Epithelial cell of proximal tubule (primary cell): ENCODE results near the gene RPRD1B. TPM values are rescaled to one million over a fixed set of nuclear protein-coding genes. Genes with fewer than 3 reads are reported as not detected.

ENCODE experiments used
- DNase-seq: peaks from one replicate; pipeline ENCODE4 v3.0.0-alpha.2; 2011; ENCODE audit warnings: low read depth
- H3K4me3 ChIP-seq: 2 replicates; pipeline ENCODE4 v1.5.1; 2011; ENCODE audit warnings: low read depth, mild to moderate bottlenecking, low read length
- total RNA-seq: library from RNA; depleted of rRNA; stranded (reverse); fragments of >200 nt; gene quantifications from 2 replicates; pipeline ENCODE4 v1.2.3, GENCODE V29; 2015
- TF ChIP-seq, protein P1 (sequence below): conservative IDR thresholded peaks from 2 replicates; pipeline ENCODE4 v1.5.1; 2012; ENCODE audit warnings: low read depth, mild to moderate bottlenecking, low read length

RPRD1B gene
- total RNA-seq, 1 donor from 2014 or later = 19.9 TPM

DNA sequence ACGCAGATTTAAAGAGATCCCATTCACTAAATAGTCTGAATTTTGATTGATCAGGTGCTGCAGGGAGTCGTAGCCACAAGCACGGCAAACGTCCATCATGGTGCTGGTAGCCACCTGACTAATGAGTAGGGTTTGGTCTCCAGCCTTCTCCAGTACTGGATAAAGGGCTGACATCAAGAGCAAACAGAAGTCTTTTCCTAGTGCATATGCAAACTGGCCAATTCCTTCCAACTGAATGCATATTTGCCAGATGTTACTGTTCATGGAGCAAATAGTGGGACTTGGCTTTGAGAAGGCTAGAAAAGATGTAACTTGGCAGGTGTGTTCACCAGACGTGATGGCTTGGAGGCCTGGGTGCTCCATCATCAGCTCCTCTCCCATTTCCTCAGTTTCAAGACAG lies 21.9 kb upstream of the RPRD1B start:
- DNase-seq = no peak
- no peak overlapping the region for H3K4me3 ChIP-seq
- TF ChIP-seq, protein P1, sequence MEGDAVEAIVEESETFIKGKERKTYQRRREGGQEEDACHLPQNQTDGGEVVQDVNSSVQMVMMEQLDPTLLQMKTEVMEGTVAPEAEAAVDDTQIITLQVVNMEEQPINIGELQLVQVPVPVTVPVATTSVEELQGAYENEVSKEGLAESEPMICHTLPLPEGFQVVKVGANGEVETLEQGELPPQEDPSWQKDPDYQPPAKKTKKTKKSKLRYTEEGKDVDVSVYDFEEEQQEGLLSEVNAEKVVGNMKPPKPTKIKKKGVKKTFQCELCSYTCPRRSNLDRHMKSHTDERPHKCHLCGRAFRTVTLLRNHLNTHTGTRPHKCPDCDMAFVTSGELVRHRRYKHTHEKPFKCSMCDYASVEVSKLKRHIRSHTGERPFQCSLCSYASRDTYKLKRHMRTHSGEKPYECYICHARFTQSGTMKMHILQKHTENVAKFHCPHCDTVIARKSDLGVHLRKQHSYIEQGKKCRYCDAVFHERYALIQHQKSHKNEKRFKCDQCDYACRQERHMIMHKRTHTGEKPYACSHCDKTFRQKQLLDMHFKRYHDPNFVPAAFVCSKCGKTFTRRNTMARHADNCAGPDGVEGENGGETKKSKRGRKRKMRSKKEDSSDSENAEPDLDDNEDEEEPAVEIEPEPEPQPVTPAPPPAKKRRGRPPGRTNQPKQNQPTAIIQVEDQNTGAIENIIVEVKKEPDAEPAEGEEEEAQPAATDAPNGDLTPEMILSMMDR = no peak

DNA sequence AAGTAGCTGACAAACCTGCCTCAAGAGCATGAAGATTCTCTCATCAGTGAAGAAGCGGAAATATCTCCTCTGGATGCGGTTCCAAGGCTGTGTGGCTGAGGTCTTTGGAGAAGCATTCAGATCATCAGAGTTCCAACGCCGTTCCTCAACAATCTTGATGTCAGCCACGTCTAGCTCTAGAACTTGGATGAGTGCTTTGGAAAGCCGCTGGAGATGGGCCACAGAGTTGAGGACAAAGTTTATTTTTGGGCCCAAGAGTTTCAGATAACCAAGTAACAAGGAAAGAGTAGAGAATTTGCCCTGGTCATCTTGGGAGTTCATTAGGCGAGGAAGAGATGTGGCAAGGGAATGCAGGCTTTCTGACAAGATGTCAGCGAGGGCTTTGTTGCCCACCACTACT lies 21.2 kb upstream of the RPRD1B start:
- TF ChIP-seq, protein P1 = no peak
- no peak for DNase-seq
- H3K4me3 ChIP-seq = no peak overlapping the region

DNA sequence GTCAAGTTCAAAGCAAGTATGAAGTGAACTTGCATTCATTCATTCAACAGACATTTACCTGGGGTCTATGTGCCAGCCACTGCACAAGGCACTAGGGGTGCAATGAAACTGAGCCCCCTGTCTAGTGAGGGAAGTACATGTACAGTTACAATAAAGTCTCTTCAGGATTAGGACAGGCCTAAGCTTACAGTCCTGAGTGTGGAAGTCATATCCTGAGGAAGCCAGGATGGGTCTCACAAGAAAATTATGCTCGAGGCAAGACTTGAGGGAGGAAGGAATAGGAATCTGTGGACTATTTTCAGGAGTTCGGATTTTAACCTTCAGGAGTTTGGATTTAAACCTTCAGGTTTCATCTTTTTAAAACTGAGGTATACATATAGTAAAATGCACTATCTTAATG lies 19.7 kb upstream of the RPRD1B start:
- H3K4me3 ChIP-seq = no peak overlapping the region
- TF ChIP-seq, protein P1 = no peak
- no peak for DNase-seq

DNA sequence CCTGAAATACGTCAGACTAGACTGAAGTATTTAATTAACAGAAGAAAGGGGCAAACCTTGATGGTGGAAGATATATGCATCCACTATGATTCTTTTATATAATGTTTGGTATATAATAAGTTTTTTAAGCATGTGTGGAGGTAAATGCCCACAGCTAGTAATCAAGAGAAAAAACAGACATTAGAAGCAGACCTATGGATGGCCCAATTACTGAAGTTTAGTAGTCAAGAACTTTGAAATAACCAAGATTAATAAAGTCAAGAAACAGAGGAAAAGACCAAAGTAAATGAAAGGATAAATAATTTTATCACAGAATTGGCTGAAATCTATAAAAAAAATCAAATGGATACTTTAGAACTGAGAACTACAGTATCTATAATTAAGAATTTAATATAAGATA lies 15.6 kb upstream of the RPRD1B start:
- H3K4me3 ChIP-seq = no peak overlapping the region
- no peak for DNase-seq
- TF ChIP-seq, protein P1 = no peak

DNA sequence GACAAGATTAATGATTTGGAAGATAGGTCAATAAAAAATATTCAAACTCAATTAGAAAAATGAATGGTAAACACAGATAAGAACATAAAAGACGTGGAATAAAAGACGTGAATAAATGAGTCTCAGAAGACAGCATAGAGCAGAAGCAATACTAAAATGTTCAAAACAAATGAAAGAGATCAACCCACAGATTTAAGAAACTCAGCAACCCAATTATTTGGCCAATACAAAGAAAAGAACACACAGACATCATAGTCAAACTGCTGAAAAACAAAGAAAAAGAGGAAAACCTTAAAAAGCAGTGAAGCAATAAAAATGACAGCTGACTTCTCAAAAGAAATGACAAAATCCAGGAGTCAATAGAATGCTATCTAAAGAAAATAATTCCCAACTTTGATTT lies 15.2 kb upstream of the RPRD1B start:
- DNase-seq = no peak
- TF ChIP-seq, protein P1 = no peak
- H3K4me3 ChIP-seq = no peak overlapping the region

DNA sequence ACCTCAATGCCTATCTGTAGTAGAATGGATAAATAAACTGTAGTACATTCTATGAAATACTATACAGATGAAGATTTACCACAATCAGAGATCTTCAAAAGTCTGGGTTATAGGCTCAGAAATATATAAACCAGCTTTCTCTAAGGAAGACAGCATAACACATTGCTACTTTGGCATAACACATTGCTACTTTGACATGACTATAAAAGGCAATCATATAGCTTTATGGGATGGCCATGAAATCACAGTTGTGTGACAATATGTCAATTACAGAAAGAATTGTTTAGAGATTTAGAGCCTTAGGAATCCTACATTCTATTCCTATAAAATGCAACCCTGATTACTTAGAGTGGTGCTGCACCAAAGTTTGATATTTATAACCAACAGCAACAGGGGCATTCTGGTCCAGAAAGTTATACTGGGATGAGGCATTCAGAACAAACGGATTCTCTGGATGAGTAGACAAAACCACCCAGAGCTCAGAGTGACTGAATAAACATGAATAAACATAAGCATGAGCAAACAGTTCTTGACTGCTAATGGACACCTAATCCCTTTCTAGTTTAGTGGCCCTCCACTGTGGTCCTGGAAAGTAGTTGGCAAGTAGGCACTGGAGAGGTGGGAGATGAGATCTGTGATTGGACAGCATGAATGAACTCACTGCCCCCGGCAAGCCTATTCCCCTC lies 12.3 kb upstream of the RPRD1B start:
- DNase-seq = no peak
- no peak overlapping the region for H3K4me3 ChIP-seq
- TF ChIP-seq, protein P1 = no peak
